Ovary (tissue), 9 donors: ENCODE measurements around the gene NES. TPM values are rescaled to one million over a fixed set of nuclear protein-coding genes. Genes with fewer than 3 reads are reported as not detected.

Experiments used
- DNase-seq, 5 donors: peaks; one replicate each; pipeline ENCODE4 v3.0.0-alpha.2; 2019 to 2020
- H3K27ac ChIP-seq, 2 donors: fragments of 200-600 bp; one replicate each; pipeline versions ENCODE4 v1.5.1 to v1.8.0; 2019 to 2022
- H3K27me3 ChIP-seq: fragments of 200-600 bp; one replicate; pipeline ENCODE4 v1.8.0; 2022
- H3K36me3 ChIP-seq: fragments of 200-600 bp; sonication (generic); one replicate; pipeline ENCODE4 v1.5.1; 2019
- H3K4me1 ChIP-seq: one replicate; pipeline ENCODE4 v1.8.1; 2013; ENCODE audit warnings: mild to moderate bottlenecking, moderate library complexity; ENCODE audit not compliant: insufficient read depth
- H3K4me3 ChIP-seq: fragments of 200-600 bp; sonication (generic); one replicate; pipeline ENCODE4 v1.5.1; 2017
- H3K9me3 ChIP-seq, 2 donors: fragments of 200-600 bp in 1 of 2; sonication (generic) in 1 of 2; one replicate each; pipeline versions ENCODE4 v1.5.1 to v1.8.1; 2013 to 2019; ENCODE audit warnings: mild to moderate bottlenecking in 1 of 2, moderate library complexity in 1 of 2
- EP300 ChIP-seq: sonication (generic); formaldehyde crosslinking; IDR thresholded peaks from one replicate; pipeline ENCODE4 v1.6.1; 2017; ENCODE audit warnings: antibody characterized with exemption
- POLR2A ChIP-seq: fragments of 450-650 bp; IDR thresholded peaks from one replicate; pipeline ENCODE4 v1.6.1; 2017; ENCODE audit warnings: antibody characterized with exemption, mild to moderate bottlenecking, moderate library complexity
- WGBS, 3 donors: extraction: QIAGEN DNeasy Blood & Tissue Kit in 1 of 3; methylation state at CpG; one replicate each; pipeline versions ENCODE4 v1.1.5 to v1.1.7; 2013 to 2017; 5-methylcytosine and 5-hydroxymethylcytosine counted together
- intact Hi-C, 4 donors: fragments of 100-400 bp; cut with DNase I; formaldehyde crosslinking; loops; one replicate each; pipeline versions ENCODE4 v1.11.0 to v1.15.1; 2022 to 2023
- polyA plus RNA-seq, 2 donors: library from polyadenylated mRNA; stranded (reverse); fragments of 200-250 nt in 1 of 2; fragments of 350-450 nt in 1 of 2; fragmentation: Illumina TruSeq in 1 of 2; extraction: RNeasy Lipid Tissue Mini Kit (QIAGEN cat#74804) in 1 of 2; gene quantifications; one replicate each; pipeline ENCODE4 v1.2.3, GENCODE V29; 2013 to 2014
- total RNA-seq, 7 donors: library from RNA; depleted of rRNA in 2 of 7; stranded (reverse); fragments of >200 nt in 2 of 7; fragmentation: NEBNext Ultra II Directional in 3 of 7; extraction: Animal tissue kit (Norgen Biotek cat#: 25700) in 3 of 7; gene quantifications; one replicate each; pipeline versions ENCODE4 v1.1.0 to v1.2.4, GENCODE V29; 2016 to 2023
- TF ChIP-seq, protein P1 (sequence below), 3 donors: fragments of 450-650 bp in 2 of 3; fragments of 200-600 bp in 1 of 3; IDR thresholded peaks; one replicate each; pipeline versions ENCODE4 v1.5.1 to v1.8.0; 2016 to 2022; ENCODE audit warnings: antibody characterized with exemption in 3 of 3, mild to moderate bottlenecking in 1 of 3
- donor health status: DM: no; HTN: no; CAD: no; lungs with moderate emphysema.
- donor health status: DM: no; HTN: no; CAD: no.
- donor health status: Bipolar disorder and iron deficiency.
- donor health status: DM: yes; HTN: yes; CAD: no.
- donor health status: DM: no; HTN: no; CAD: no.
- donor health status: DM: yes; HTN: yes; CAD: no.

Gene NES
- total and polyA plus RNA-seq, 9 donors: 3.5 to 32.9 (median 11.3) TPM

DNA sequence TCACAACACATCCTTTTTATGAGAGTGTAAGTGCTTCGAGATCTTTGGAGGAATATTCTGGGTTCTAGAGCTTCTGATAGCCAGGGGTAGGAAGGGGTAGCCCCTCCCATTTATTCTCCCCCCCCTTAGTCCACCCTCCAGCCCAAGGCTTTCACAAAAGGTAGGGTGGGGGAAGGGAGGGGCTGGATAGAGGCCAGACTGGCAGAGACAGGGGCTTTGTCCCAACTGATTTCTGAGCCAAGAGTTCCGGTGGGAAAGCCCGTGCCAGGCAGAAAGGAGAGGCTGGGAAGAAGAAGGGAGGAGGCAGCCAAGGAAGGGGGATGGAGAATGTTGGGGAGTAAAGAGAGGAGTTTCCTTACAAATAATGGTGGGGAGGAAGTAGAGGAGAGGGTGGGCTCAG lies 32.2 kb downstream of the NES start:
- Histone ChIP-seq H3K27ac (no peak overlapping the region), H3K4me1 (peaks cover 2% of the 10 kb centered on the region), H3K9me3 (no peaks in the 10 kb centered on the region), H3K36me3 (no peaks in the 10 kb centered on the region), H3K4me3 (no peak overlapping the region), H3K27me3 (no peaks in the 10 kb centered on the region)
- intact Hi-C loops: no loop called here
- TF ChIP-seq POLR2A (no peak), EP300 (no peak)
- TF ChIP-seq, protein P1, sequence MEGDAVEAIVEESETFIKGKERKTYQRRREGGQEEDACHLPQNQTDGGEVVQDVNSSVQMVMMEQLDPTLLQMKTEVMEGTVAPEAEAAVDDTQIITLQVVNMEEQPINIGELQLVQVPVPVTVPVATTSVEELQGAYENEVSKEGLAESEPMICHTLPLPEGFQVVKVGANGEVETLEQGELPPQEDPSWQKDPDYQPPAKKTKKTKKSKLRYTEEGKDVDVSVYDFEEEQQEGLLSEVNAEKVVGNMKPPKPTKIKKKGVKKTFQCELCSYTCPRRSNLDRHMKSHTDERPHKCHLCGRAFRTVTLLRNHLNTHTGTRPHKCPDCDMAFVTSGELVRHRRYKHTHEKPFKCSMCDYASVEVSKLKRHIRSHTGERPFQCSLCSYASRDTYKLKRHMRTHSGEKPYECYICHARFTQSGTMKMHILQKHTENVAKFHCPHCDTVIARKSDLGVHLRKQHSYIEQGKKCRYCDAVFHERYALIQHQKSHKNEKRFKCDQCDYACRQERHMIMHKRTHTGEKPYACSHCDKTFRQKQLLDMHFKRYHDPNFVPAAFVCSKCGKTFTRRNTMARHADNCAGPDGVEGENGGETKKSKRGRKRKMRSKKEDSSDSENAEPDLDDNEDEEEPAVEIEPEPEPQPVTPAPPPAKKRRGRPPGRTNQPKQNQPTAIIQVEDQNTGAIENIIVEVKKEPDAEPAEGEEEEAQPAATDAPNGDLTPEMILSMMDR (IDR thresholded peaks at IDR 0.05): no peak
- WGBS, 3 donors: 29 to 43% (median 32%) methylated on average over 3 of the region's 3 CpGs
- no peak for DNase-seq

DNA sequence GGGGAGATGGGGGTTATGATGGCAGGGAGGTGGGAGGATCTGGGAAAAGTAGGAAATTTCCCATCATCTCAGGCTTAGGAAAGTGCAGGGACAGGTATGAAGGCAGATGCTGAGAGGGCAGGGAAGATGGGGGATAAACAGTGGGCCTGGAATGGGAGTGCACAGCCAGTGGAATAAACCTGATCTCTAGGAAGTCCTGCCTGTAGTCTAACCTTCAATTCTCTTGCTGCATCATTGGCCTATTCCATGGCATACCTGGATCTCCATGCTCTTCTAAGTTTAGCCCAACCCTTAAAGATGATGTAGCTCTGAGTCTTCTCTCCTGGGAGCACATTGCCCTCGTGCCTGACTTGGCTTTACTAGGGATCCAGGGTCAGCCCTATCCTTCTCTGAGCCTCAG lies 32.6 kb downstream of the NES start:
- no peak for DNase-seq
- Histone ChIP-seq H3K27me3 (no peaks in the 10 kb centered on the region), H3K36me3 (no peaks in the 10 kb centered on the region), H3K27ac (no peak overlapping the region), H3K9me3 (no peaks in the 10 kb centered on the region), H3K4me3 (no peak overlapping the region), H3K4me1 (peaks cover 2% of the 10 kb centered on the region)
- intact Hi-C loops: no loop called here
- no peak for TF ChIP-seq POLR2A
- TF ChIP-seq, protein P1 (IDR thresholded peaks at IDR 0.05): no peak
- no peak for TF ChIP-seq EP300
- WGBS, 3 donors: 30 to 48% (median 35%) methylated on average over 1 of the region's 1 CpG

DNA sequence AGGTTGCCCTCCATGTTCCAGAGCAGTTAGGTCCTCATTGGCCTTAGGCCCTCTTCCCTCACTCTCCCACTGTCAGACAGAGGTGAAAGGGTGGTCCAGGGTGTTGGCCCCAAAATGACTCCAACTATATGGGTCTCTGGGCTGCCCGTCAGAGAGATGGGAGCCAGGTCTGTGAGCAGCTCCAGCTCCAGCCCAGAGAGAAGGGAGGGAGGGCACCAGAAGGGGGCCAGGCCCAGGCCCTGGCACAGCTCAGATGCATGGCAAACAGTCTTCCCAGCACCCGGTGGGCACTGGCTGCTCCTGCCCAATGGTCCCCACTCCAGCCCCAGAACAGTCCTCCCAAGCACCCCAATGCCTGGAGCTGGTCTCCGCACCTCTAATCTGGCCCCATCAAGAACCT lies 33.1 kb downstream of the NES start:
- WGBS, 3 donors: 67 to 83% (median 72%) methylated on average over 3 of the region's 3 CpGs
- TF ChIP-seq EP300 (no peak), POLR2A (no peak)
- TF ChIP-seq, protein P1 (IDR thresholded peaks at IDR 0.05): no peak
- H3K4me3 ChIP-seq: no peak overlapping the region
- intact Hi-C loops: no loop called here
- H3K27me3 ChIP-seq: no peaks in the 10 kb centered on the region
- H3K4me1 ChIP-seq: peaks cover 2% of the 10 kb centered on the region
- no peaks in the 10 kb centered on the region for H3K9me3 ChIP-seq
- H3K36me3 ChIP-seq: no peaks in the 10 kb centered on the region
- H3K27ac ChIP-seq: no peak overlapping the region
- no peak for DNase-seq

DNA sequence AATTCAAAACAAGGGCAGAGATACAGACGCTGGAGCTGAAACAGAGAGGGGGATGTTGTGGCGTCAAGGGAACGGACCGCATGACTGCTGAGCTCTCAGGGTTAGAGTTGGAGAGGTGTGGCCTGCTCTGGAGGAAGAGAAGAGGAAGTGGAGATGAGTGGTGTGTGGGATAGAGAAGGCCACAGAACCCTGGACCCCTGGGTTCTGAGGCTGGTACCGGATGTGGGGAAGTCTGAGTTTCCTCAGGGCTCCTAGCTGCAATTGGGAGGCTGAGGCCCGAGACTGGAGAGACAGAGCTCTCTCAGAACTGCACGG lies 33.5 kb downstream of the NES start:
- DNase-seq: no peak
- Histone ChIP-seq H3K27me3 (no peaks in the 10 kb centered on the region), H3K36me3 (no peaks in the 10 kb centered on the region), H3K9me3 (no peaks in the 10 kb centered on the region), H3K27ac (no peak overlapping the region), H3K4me1 (peaks cover 2% of the 10 kb centered on the region), H3K4me3 (no peak overlapping the region)
- TF ChIP-seq EP300: no peak
- TF ChIP-seq, protein P1 (IDR thresholded peaks at IDR 0.05): no peak
- no peak for TF ChIP-seq POLR2A
- intact Hi-C loops: no loop called here
- WGBS, 3 donors: 71 to 77% (median 76%) methylated on average over 7 of the region's 7 CpGs
